OCI-LY3 (cell line): ENCODE measurements around the gene PHYKPL.

ENCODE experiments used
- H2AFZ ChIP-seq: fragments of 200-600, 300-600 bp; shearing (Covaris generic); 2 replicates; pipeline ENCODE4 v1.6.0; 2014; ENCODE audit warnings: antibody characterized with exemption, low read depth, low read length
- H3K27ac ChIP-seq: fragments of 200-600, 300-600 bp; sonication (generic); 2 replicates; pipeline ENCODE4 v1.5.1; 2014; ENCODE audit warnings: mild to moderate bottlenecking, low read length, moderate library complexity, mixed read lengths
- H3K27me3 ChIP-seq: fragments of 200-600, 300-600 bp; sonication (generic); 2 replicates; pipeline ENCODE4 v1.6.1; 2014; ENCODE audit warnings: low read depth, low read length, mixed read lengths
- H3K36me3 ChIP-seq: fragments of 200-600, 300-600 bp; sonication (generic); replicated peaks from 2 replicates; pipeline ENCODE3; 2014; ENCODE audit warnings: low read depth, low read length, mixed read lengths
- H3K4me1 ChIP-seq: fragments of 300-600, 200-600 bp; sonication (generic); 2 replicates; pipeline ENCODE4 v1.6.1; 2014; ENCODE audit warnings: low read length, mixed read lengths
- H3K4me2 ChIP-seq: fragments of 200-600, 300-600 bp; sonication (generic); 2 replicates; pipeline ENCODE4 v1.6.1; 2014; ENCODE audit warnings: low read length, mixed read lengths
- H3K4me3 ChIP-seq: fragments of 300-600, 200-600 bp; sonication (generic); 2 replicates; pipeline ENCODE4 v1.5.1; 2014; ENCODE audit warnings: antibody characterized with exemption, mild to moderate bottlenecking, low read length, moderate library complexity
- H3K79me2 ChIP-seq: fragments of 300-600, 200-600 bp; shearing (Covaris generic); 2 replicates; pipeline ENCODE4 v1.6.1; 2014; ENCODE audit warnings: mild to moderate bottlenecking, low read length, mixed read lengths
- H3K9ac ChIP-seq: fragments of 300-600, 200-600 bp; shearing (Covaris generic); 2 replicates; pipeline ENCODE4 v1.6.0; 2014; ENCODE audit warnings: mild to moderate bottlenecking, low read length, moderate library complexity
- H3K9me3 ChIP-seq: fragments of 200-600, 300-600 bp; shearing (Covaris generic); 2 replicates; pipeline ENCODE4 v1.6.1; 2014; ENCODE audit warnings: low read length, mixed read lengths; ENCODE audit not compliant: insufficient read depth
- H4K20me1 ChIP-seq: fragments of 200-600, 300-600 bp; sonication (generic); 2 replicates; pipeline ENCODE4 v1.6.1; 2016; ENCODE audit warnings: low read length, mixed read lengths; ENCODE audit not compliant: insufficient read depth
- CTCF ChIP-seq: fragments of 200-600, 300-600 bp; sonication (generic); IDR thresholded peaks from 2 replicates; pipeline ENCODE4 v1.5.1; 2014; ENCODE audit warnings: antibody characterized with exemption, low read length, low read depth
- EZH2phosphoT487 ChIP-seq: fragments of 200-600 bp; shearing (Covaris generic); IDR thresholded peaks from 2 replicates; pipeline ENCODE4 v1.6.1; 2018; ENCODE audit warnings: antibody characterized with exemption, mixed run types, low read depth

PHYKPL gene

GRCh38 chr5:178279723-178280438 is 47.3 kb upstream of the PHYKPL start:
- Histone ChIP-seq H4K20me1 (no peaks in the 10 kb centered on the region), H3K4me2 (peak overlapping the region; percentile 18; the same call in 1 of the 2 replicates), H3K27me3 (peaks cover 30% of the 10 kb centered on the region), H3K9ac (no peak overlapping the region), H3K79me2 (no peaks in the 10 kb centered on the region), H3K36me3 (no peaks in the 10 kb centered on the region), H3K4me3 (no peak overlapping the region), H3K4me1 (no peaks in the 10 kb centered on the region), H2AFZ (peak overlapping the region; percentile 39; the same call in 1 of the 2 replicates), H3K27ac (no peak overlapping the region), H3K9me3 (no peaks in the 10 kb centered on the region)
- TF ChIP-seq CTCF (peak; percentile 85), EZH2phosphoT487 (no peak)

GRCh38 chr5:178279026-178279722 is 46.6 kb upstream of the PHYKPL start:
- no peak overlapping the region for H3K9ac ChIP-seq

GRCh38 chr5:178278358-178279023 is 45.9 kb upstream of the PHYKPL start:
- Histone ChIP-seq H2AFZ (no peak overlapping the region), H3K36me3 (no peaks in the 10 kb centered on the region), H3K9ac (no peak overlapping the region), H3K4me1 (no peaks in the 10 kb centered on the region), H3K27ac (no peak overlapping the region), H4K20me1 (no peaks in the 10 kb centered on the region), H3K79me2 (no peaks in the 10 kb centered on the region), H3K9me3 (no peaks in the 10 kb centered on the region), H3K4me2 (no peak overlapping the region), H3K4me3 (no peak overlapping the region), H3K27me3 (peaks cover 26% of the 10 kb centered on the region)
- no peak for TF ChIP-seq EZH2phosphoT487
- TF ChIP-seq CTCF = no peak

More at GRCh38 chr5:178279026-178279722, 46.6 kb upstream of the PHYKPL start:
- Histone ChIP-seq H2AFZ (no peak overlapping the region), H3K27me3 (peaks cover 30% of the 10 kb centered on the region), H4K20me1 (no peaks in the 10 kb centered on the region), H3K36me3 (no peaks in the 10 kb centered on the region), H3K79me2 (no peaks in the 10 kb centered on the region), H3K4me2 (no peak overlapping the region), H3K4me1 (no peaks in the 10 kb centered on the region), H3K4me3 (no peak overlapping the region), H3K9me3 (no peaks in the 10 kb centered on the region), H3K27ac (no peak overlapping the region)
- TF ChIP-seq CTCF = no peak
- no peak for TF ChIP-seq EZH2phosphoT487

- peaks cover 22% of the 10 kb centered on the region for H3K27me3 ChIP-seq
- no peaks in the 10 kb centered on the region for H3K9me3 ChIP-seq
- no peak overlapping the region for H3K9ac ChIP-seq
- no peaks in the 10 kb centered on the region for H3K4me1 ChIP-seq
- TF ChIP-seq CTCF (no peak), EZH2phosphoT487 (no peak)
- no peaks in the 10 kb centered on the region for H4K20me1 ChIP-seq
- no peak overlapping the region for H3K4me3 ChIP-seq
- no peaks in the 10 kb centered on the region for H3K36me3 ChIP-seq
- no peak overlapping the region for H3K4me2 ChIP-seq
- H3K79me2 ChIP-seq = no peaks in the 10 kb centered on the region
- no peak overlapping the region for H2AFZ ChIP-seq
- no peak overlapping the region for H3K27ac ChIP-seq
Measured at GRCh38 chr5:178277866-178278265, 45.3 kb upstream of the PHYKPL start.
